ENCODE measurements around the gene CNPY3. TPM values are rescaled to one million over a fixed set of nuclear protein-coding genes. Genes with fewer than 3 reads are reported as not detected.
A peak's percentile ranks its signal among the peaks of the same experiment; 100 is the strongest.
"Not testable (repeated sequence)": the region's sequence is repeated elsewhere in the genome, so short reads cannot be mapped to it uniquely, and the experiment has no call there.

The CNPY3 gene
- total and polyA plus RNA-seq, 8 donors = 59.2 to 74.1 (median 66.2) TPM

DNA sequence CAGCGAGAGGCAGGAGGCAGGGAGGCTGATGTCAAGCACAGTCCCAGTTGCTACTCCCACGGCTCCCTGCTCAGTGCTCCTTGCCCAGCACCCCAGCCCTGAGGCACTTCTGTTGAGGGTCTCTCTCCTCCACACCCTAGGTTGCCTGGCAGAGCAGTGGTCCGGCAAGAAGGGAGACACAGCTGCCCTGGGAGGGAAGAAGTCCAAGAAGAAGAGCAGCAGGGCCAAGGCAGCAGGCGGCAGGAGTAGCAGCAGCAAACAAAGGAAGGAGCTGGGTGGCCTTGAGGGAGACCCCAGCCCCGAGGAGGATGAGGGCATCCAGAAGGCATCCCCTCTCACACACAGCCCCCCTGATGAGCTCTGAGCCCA, 9.1 kb downstream of the CNPY3 start:
- no peaks in the 10 kb centered on the region for H3K27me3 ChIP-seq
- TF ChIP-seq, protein P1, sequence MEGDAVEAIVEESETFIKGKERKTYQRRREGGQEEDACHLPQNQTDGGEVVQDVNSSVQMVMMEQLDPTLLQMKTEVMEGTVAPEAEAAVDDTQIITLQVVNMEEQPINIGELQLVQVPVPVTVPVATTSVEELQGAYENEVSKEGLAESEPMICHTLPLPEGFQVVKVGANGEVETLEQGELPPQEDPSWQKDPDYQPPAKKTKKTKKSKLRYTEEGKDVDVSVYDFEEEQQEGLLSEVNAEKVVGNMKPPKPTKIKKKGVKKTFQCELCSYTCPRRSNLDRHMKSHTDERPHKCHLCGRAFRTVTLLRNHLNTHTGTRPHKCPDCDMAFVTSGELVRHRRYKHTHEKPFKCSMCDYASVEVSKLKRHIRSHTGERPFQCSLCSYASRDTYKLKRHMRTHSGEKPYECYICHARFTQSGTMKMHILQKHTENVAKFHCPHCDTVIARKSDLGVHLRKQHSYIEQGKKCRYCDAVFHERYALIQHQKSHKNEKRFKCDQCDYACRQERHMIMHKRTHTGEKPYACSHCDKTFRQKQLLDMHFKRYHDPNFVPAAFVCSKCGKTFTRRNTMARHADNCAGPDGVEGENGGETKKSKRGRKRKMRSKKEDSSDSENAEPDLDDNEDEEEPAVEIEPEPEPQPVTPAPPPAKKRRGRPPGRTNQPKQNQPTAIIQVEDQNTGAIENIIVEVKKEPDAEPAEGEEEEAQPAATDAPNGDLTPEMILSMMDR (IDR thresholded peaks at IDR 0.05) = no peak
- H3K4me3 ChIP-seq = no peak overlapping the region
- H3K4me1 ChIP-seq = peaks cover 0 to 25% of the 10 kb centered on the region in 2 donors
- ATAC-seq (no peak), DNase-seq (no peak)
- no peak overlapping the region for H3K27ac ChIP-seq
- intact Hi-C loops (cut with DNase I) = no loop called here
- H3K9me3 ChIP-seq = no peaks in the 10 kb centered on the region
- H3K36me3 ChIP-seq = peaks cover 0 to 96% of the 10 kb centered on the region in 2 donors

DNA sequence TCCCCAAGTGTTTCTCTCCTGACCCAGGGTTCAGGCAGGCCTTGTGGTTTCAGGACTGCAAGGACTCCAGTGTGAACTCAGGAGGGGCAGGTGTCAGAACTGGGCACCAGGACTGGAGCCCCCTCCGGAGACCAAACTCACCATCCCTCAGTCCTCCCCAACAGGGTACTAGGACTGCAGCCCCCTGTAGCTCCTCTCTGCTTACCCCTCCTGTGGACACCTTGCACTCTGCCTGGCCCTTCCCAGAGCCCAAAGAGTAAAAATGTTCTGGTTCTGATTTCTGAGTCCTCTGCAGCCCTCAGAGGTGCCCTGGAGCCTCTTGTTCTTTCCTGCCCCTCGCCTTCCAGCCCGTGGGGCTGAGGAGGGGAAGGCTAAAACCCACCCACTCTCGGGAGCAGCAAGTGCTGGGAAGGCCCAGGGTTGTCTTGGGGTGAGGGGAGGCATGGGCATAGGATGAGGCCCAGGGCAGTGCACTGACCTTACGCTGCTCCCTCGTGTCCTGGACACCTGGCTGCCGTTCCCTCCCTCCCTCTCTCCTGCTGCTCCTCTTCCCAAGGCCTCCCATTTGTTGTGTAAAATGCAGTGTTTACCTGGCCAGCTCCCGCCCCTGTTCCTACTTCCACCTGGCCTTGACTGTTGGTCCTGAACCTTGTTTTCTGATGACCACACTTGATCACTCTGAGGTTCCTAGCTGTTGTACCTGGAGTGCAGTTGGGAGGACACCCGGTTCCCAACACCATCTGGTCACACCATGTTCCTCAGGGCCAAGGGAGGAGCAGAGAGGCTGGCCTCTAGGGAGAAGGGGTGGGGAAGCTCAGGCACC, 9.9 kb downstream of the CNPY3 start:
- DNase-seq (peak in 1 of 4 donors; percentile 39), ATAC-seq (no peak)
- TF ChIP-seq, protein P1 (IDR thresholded peaks at IDR 0.05) = no peak
- Histone ChIP-seq H3K4me3 (no peak overlapping the region), H3K27me3 (no peaks in the 10 kb centered on the region), H3K27ac (no peak overlapping the region), H3K4me1 (peaks cover 0 to 17% of the 10 kb centered on the region in 2 donors), H3K36me3 (peaks cover 0 to 100% of the 10 kb centered on the region in 2 donors), H3K9me3 (no peaks in the 10 kb centered on the region)
- intact Hi-C loops (cut with DNase I) = no loop called here

DNA sequence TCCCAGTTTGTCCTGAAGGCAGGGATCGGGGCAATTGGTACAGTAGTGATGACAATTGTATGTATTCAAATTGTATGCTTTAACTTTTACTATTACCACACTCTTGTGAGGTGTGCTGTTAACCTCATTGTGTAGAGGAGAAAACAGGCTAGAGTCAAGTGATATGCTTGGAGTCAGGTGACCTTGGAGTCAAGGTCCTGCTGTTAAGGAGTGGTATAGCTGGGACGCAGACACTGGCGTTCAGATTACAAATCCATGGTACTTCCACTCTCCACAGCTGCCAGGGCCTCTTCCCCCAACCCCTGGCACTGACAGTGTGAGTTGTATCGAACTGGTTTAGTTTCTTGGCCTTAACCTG, 10.5 kb downstream of the CNPY3 start:
- no peak for ATAC-seq
- intact Hi-C loops (cut with DNase I) = no loop called here

DNA sequence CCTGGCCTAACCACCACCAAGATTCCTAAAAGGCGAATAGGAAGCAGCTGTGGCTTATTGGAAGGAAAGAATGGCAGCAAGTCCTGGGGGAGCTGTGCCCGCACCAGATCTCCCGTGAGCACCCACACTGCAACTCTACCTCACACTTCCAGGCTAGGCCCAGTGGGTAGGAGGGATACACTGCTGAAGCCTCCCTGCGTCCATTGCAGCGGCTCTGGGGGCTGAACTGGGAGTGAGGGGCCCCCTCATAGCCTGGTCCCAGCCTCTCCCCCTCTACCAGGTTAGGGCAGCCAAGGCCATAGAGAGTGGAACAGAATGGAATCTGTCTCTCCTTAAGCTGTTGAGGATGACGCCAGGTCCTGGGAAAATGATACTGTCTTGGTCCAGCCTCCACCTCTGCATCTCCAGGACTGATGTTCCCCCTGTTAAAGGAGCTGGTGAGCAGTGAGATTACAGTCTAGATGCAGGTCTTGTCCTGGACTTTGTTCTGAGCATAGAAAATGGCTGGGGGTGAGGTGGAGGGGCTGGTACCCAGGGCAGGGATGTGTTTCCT, 11.3 kb downstream of the CNPY3 start:
- Histone ChIP-seq H3K4me3 (no peak overlapping the region), H3K27me3 (no peaks in the 10 kb centered on the region), H3K36me3 (peaks cover 0 to 100% of the 10 kb centered on the region in 2 donors), H3K9me3 (no peaks in the 10 kb centered on the region), H3K27ac (no peak overlapping the region), H3K4me1 (peaks cover 0 to 3% of the 10 kb centered on the region in 2 donors)
- TF ChIP-seq, protein P1 (IDR thresholded peaks at IDR 0.05) = no peak
- intact Hi-C loops (cut with DNase I) = no loop called here
- ATAC-seq (no peak), DNase-seq (peak in 1 of 4 donors; percentile 37)

More for the DNA sequence above, 10.5 kb downstream of the CNPY3 start:
- peaks cover 0 to 100% of the 10 kb centered on the region in 2 donors for H3K36me3 ChIP-seq
- TF ChIP-seq, protein P1 (IDR thresholded peaks at IDR 0.05) = no peak
- DNase-seq = no peak
- H3K4me3 ChIP-seq = no peak overlapping the region
- peaks cover 0 to 11% of the 10 kb centered on the region in 2 donors for H3K4me1 ChIP-seq
- no peak overlapping the region for H3K27ac ChIP-seq
- no peaks in the 10 kb centered on the region for H3K27me3 ChIP-seq
- H3K9me3 ChIP-seq = no peaks in the 10 kb centered on the region

DNA sequence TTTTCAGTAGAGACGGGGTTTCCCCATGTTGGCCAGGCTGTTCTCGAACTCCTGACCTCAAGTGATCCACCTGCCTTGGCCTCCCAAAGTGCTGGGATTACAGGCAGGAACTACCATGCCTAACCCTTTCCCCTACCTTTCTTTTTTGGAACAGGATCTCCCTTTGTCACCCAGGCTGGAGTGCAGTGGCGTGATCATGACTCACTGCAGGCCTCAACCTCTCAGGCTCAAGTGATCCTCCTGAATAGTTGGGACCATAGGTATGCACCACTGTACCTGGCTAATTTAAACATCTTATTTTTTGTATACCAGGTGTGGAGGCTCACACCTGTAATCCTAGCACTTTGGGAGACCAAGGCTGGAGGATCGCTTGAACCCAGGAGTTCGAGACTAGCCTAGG, 12.1 kb downstream of the CNPY3 start:
- H3K4me3 ChIP-seq; intact Hi-C loops (cut with DNase I); H3K27ac ChIP-seq; H3K4me1 ChIP-seq; H3K27me3 ChIP-seq; H3K9me3 ChIP-seq: not testable (repeated sequence)
- ATAC-seq (peak; percentile 81), DNase-seq (peak in 1 of 4 donors; percentile 53)
- peaks cover 0 to 100% of the 10 kb centered on the region in 2 donors for H3K36me3 ChIP-seq

Measured in left lung (tissue), 10 donors.